Neuron (in vitro differentiated cells): ENCODE data around the gene MCM3.
A peak's percentile ranks its signal among the peaks of the same experiment; 100 is the strongest.

Experiments
- H2AFZ ChIP-seq: one replicate; pipeline ENCODE4 v1.6.1; 2013; ENCODE audit warnings: low read depth, mild to moderate bottlenecking, inconsistent platforms, low read length, moderate library complexity
- H3K27me3 ChIP-seq: one replicate; pipeline ENCODE4 v1.6.1; 2013; ENCODE audit warnings: low read length; ENCODE audit not compliant: insufficient read depth
- H3K36me3 ChIP-seq: one replicate; pipeline ENCODE4 v1.6.1; 2013; ENCODE audit warnings: low read length; ENCODE audit not compliant: insufficient read depth
- H3K4me1 ChIP-seq: one replicate; pipeline ENCODE4 v1.6.1; 2013; ENCODE audit warnings: low read length; ENCODE audit not compliant: insufficient read depth
- H3K4me3 ChIP-seq: 2 replicates; pipeline ENCODE4 v1.5.1; 2013; ENCODE audit warnings: mild to moderate bottlenecking, low read length, moderate library complexity
- H3K9me3 ChIP-seq: one replicate; pipeline ENCODE4 v1.6.1; 2013; ENCODE audit warnings: low read length

The MCM3 gene

DNA sequence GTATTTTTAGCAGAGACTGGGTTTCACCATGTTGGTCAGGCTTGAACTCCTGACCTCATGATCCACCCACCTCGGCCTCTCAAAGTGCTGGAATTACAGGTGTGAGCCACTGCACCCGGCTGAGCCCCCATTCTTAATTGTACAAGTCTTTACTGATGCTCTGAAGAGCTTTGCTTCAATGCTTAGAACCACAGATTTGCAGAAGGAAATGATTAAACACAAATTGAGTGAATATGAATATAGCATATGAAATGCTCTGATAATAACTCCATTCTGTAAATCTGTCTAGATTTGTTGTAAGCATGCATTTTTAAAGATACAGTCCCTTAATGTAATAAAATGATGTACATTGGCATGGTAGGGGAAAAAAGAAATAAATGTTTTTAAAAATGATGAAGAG is 4.3 kb upstream of the MCM3 start:
- H3K4me1 ChIP-seq = peaks cover under 1% of the 10 kb centered on the region
- no peaks in the 10 kb centered on the region for H3K36me3 ChIP-seq
- no peak overlapping the region for H3K4me3 ChIP-seq
- H2AFZ ChIP-seq = no peak overlapping the region
- H3K27me3 ChIP-seq = no peaks in the 10 kb centered on the region
- no peaks in the 10 kb centered on the region for H3K9me3 ChIP-seq

DNA sequence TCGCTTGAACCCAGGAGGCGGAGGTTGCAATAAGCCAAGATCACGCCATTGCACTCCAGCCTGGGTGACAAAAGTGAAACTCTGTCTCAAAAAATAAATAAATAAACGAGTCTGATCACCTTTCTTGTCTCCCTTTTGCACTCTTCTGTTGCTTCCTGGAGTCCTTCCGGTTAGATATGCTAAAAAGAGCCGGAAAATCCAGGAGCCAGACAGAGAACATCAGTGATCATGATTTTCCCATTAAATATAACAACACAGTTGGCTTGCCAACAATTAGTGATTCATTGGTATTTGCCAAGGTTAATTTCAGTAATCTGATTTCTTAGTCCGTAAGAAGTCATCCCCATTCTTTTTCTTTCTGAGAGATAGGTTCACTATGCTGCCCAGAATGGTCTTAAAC is 3.7 kb upstream of the MCM3 start:
- Histone ChIP-seq H2AFZ (no peak overlapping the region), H3K4me1 (peaks cover 7% of the 10 kb centered on the region), H3K4me3 (no peak overlapping the region), H3K27me3 (no peaks in the 10 kb centered on the region), H3K9me3 (no peaks in the 10 kb centered on the region), H3K36me3 (peaks cover under 1% of the 10 kb centered on the region)

DNA sequence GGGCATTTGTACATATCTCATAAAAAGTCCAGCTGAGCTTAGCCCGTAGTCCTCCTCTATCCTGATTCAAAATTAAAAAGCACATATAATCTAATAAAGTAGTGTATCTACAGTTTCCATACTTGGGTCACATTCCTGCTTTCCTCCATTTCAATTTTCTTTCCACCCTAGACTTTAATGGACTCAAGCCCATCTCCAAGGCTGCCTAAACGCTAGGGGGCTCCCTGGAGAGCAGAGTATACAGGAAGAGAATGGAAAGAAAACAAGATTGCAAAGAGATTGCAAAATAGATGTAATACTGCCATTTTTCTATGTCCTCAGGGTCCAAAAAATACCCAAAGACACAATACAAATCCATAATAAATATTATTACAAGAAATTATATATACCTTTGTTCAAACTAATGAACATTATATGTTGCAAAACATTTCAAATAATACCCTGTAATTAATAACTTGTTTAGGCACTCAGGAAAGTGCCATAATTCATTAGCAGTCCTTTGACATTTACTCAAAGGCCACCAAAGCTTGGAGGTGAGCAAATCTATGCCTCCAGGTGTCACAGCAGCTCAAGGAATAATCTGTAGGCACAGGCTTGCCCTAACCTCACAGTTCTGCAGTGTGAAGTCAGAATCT is 2.4 kb upstream of the MCM3 start:
- no peak overlapping the region for H2AFZ ChIP-seq
- H3K9me3 ChIP-seq = no peaks in the 10 kb centered on the region
- H3K27me3 ChIP-seq = no peaks in the 10 kb centered on the region
- peaks cover 14% of the 10 kb centered on the region for H3K4me1 ChIP-seq
- no peak overlapping the region for H3K4me3 ChIP-seq
- peaks cover 13% of the 10 kb centered on the region for H3K36me3 ChIP-seq

DNA sequence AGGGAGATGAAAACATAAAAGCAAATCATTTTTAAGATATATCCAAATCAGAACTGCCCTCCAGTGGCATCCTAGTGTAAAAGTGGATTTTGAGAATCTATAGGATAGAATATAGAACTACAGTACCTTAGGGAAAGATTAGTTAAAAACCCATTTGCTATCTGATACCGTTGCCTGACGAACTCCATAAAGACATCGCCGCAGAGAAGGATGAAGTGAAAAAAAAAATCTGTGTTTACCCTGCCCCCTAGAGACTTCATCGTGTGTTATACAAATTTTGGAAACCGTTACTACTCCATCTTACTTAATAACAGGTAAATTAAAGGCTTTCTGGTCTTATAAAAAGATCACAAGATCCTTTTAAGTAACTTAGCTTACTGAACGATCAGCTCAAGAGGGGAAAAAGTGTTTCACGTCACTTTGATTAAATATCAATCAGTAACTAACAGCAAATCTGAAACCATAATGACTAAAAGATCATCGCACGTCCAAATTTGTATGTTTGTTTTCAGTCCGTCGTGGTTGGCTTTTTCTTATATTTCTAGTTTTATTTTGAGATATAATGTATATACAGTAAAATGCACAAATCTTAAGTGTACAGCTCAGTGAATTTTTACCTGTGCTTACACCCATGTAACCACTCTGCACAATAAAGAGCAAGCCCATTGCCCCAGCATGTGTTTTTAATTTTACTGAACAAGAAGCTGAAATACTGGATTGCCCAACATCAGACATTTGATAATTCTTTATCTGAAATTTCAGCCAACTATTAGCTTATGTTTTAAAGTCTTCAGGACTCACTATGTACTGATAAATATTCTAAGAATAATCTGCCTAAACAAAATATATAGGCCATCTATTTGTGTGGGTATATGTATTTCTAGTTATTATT is 881 bp upstream of the MCM3 start:
- H3K27me3 ChIP-seq = no peaks in the 10 kb centered on the region
- H2AFZ ChIP-seq = peak overlapping the region; percentile 31
- H3K4me3 ChIP-seq = peak overlapping the region; percentile 93
- no peaks in the 10 kb centered on the region for H3K9me3 ChIP-seq
- H3K4me1 ChIP-seq = peaks cover 14% of the 10 kb centered on the region
- peaks cover 28% of the 10 kb centered on the region for H3K36me3 ChIP-seq

DNA sequence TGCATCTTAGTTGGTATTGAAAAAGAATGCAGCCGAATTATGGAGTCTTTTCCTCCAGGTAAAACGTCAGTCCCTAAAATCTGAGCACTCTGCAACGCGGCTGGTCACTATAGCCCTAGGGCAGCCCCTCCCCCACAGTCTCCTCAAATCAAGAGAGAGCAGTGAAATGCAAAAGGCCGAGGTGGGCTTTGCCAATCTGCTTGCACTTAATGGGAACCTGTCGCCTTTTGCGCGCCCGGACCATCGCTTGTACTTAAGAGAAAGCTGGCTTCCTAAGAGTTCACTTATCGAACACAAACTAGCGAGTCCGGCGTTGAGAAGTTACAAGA is 447 bp downstream of the MCM3 start:
- H3K4me1 ChIP-seq = peaks cover 14% of the 10 kb centered on the region
- peak overlapping the region; percentile 93 for H3K4me3 ChIP-seq
- H3K36me3 ChIP-seq = peaks cover 40% of the 10 kb centered on the region
- H3K27me3 ChIP-seq = no peaks in the 10 kb centered on the region
- H3K9me3 ChIP-seq = no peaks in the 10 kb centered on the region
- H2AFZ ChIP-seq = peak overlapping the region; percentile 75

DNA sequence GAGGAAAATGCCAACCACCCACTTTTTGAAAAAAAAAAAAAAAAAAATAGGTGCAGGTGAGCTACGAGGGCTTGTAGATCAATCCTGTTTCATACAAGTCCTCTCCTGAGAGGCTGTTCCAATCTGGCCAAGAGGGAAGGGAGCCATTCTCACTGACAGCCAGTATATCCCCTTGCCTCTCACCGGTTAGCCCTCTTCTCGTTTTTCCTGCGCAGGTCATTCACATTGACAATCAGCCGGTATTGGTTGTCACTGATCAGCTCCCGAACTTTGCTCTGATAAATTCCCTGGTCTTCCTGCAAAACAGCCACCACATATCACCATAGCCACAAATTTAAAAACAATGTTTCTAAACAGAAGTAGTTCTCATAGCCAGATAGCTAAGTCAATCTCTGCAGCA is 1.4 kb downstream of the MCM3 start:
- Histone ChIP-seq H3K4me1 (peaks cover 14% of the 10 kb centered on the region), H3K9me3 (no peaks in the 10 kb centered on the region), H3K4me3 (peak overlapping the region; percentile 93), H3K36me3 (peaks cover 50% of the 10 kb centered on the region), H3K27me3 (no peaks in the 10 kb centered on the region), H2AFZ (no peak overlapping the region)

DNA sequence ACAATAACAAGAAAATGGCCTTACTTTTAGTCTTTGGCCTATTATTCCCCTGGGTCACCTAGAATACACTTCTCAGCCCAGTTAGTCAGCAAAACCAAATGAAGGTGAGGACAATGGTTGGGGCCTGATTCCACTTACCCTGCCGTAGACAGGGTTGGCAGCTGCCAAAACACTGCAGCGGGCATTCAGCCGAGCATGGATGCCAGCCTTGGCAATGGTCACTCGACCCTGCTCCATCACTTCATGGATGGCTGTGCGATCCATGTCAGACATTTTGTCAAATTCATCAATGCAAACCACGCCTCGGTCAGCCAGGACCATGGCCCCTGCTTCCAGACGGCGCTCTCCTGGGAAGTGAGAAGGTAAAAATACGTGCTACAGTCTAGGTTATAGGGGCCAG is 8.4 kb downstream of the MCM3 start:
- Histone ChIP-seq H3K4me3 (no peak overlapping the region), H2AFZ (no peak overlapping the region), H3K9me3 (no peaks in the 10 kb centered on the region), H3K36me3 (peaks cover 86% of the 10 kb centered on the region), H3K4me1 (no peaks in the 10 kb centered on the region), H3K27me3 (no peaks in the 10 kb centered on the region)

DNA sequence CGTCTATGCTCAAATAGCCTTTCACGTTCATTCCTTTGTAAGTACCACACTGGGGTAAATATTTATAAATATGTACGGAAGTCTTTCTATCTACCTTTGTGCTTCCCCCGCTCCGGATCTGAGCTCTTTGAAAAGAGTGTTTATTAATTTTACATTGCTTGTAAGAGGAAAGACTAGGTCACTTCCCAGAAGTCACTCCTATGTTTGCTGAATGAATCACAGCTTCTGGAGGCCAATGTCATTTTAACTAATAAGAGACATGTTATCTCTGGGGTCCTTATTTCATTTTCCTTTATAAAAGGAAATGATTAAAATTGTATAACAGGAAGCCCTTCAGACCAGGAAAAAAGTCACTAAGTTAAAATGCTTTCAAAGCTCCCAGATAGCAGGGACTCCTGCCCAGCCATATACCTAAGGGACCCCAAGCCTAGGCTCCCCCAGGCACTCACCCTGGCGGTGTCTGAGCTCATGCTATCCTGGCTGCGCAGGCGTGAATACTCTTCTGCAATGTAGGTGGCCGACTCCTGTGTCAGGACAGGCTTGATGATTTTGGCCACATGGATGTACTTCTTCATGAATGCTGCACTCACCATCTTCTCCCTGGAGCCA is 12.6 kb downstream of the MCM3 start:
- no peaks in the 10 kb centered on the region for H3K27me3 ChIP-seq
- H3K4me1 ChIP-seq = no peaks in the 10 kb centered on the region
- H2AFZ ChIP-seq = no peak overlapping the region
- H3K4me3 ChIP-seq = no peak overlapping the region
- no peaks in the 10 kb centered on the region for H3K9me3 ChIP-seq
- H3K36me3 ChIP-seq = peaks cover 83% of the 10 kb centered on the region

DNA sequence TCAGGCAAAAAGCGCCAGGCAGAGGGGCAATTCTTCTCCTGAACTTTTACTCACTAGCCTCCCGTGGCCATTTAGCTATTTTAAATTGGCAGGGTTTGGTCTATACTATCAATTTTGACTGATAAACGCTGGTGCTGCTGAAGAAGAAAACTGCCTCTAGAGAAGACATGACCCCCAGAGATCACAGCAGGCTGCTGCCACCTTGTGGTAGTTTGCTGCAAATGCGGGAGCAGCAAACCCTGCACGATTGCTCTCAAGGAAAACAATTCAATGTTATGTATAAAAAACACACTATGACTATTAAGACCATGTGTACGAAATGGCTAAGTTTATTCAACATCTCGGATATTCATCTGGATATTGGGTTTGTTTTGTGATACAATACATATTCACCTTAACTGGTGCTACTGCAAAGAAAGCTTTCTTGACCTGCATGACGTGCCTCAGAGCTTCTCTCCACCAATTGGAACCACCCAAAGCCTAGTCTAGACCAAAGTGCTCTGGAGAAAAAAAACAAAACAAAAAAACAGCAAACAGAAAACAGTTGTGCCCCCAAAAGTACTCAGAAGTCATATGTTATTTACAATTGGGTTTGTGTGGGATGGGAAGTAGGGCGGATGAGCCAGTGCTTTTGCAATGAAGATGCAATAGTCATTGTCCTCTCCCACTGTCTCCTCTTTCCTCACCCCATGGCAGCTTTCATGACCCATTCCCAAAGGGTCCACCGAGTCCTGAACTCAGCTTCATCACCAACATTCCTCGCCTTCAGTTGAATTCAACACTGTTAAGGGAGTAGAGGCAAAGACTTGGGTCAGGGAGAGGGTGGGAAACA is 20.6 kb downstream of the MCM3 start:
- Histone ChIP-seq H3K4me1 (no peaks in the 10 kb centered on the region), H3K4me3 (no peak overlapping the region), H3K27me3 (no peaks in the 10 kb centered on the region), H3K9me3 (no peaks in the 10 kb centered on the region), H2AFZ (no peak overlapping the region), H3K36me3 (peaks cover 73% of the 10 kb centered on the region)

DNA sequence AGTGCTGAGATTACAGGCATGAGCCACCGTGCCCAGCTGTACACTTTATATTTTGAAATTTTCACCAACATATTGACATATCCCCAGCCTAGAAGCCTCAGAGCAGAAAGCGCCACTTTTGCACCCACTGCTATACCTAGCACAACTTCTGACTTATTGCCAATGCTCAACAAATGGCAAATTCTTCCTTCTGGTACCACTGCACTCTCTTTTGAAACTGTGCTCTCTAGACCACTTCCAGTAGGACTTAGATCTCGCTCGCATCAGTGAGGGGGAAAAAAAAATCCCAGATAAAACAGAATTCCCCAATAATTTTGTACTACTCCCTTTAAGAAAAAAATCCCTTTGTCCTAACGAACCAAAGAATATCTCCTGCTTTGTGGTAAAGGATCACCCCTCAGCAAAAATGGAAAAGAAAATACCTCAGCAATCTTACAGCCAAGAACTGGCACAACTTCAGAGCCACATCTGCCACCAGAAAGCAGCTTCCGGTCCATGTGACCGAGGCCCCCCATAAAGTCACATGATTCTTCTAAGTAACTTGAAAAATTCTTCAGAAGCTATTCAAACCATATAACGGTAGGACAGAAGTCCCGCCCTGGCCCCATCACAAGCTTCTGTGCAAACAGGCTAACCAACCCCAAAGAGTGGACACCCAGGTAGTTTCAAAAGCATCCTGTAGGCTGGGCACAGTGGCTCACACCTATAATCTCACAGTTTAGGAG is 21.8 kb downstream of the MCM3 start:
- H3K4me3 ChIP-seq = no peak overlapping the region
- H3K9me3 ChIP-seq = no peaks in the 10 kb centered on the region
- H3K36me3 ChIP-seq = peaks cover 62% of the 10 kb centered on the region
- no peaks in the 10 kb centered on the region for H3K4me1 ChIP-seq
- H3K27me3 ChIP-seq = no peaks in the 10 kb centered on the region
- H2AFZ ChIP-seq = no peak overlapping the region

DNA sequence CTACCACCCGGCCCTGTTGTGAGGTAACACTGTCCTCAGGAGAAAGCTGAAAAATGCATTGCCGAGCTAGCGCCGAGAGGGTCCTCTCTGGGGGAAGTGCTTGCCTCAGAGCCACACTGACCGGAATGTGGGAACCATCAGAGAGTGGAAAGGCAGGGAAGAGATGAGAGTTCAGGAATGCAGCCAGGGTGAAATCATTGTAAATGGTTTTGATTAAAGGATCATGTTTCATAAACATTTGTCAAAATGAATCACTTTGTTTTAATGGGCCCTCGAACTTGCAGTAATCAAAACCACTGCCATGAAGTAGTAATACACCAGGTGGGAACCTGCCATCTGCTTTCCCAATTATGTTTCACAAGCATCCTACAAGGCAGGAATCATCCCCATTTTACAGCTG is 23.3 kb downstream of the MCM3 start:
- Histone ChIP-seq H3K9me3 (no peaks in the 10 kb centered on the region), H3K4me1 (no peaks in the 10 kb centered on the region), H3K36me3 (peaks cover 50% of the 10 kb centered on the region), H3K27me3 (no peaks in the 10 kb centered on the region), H2AFZ (no peak overlapping the region), H3K4me3 (no peak overlapping the region)

DNA sequence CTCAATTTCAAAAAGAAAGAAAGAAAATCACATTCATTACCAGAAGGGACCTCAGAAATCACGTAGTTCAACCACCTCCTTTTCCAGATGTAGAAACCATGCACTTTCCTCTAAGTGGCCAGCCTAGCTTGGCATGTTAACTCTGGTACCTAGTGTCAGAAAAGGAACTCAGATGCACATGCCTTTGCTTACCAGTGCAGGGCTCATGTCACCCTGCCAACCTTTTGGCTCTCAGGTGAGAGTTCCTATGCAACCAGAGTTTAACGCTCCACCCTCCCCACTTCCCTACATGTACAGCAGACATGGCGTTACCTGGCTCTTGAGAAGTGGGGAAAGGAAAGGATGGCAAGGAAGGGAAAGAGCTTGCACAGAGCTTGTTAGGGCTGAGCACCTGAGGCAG is 23.9 kb downstream of the MCM3 start:
- H3K27me3 ChIP-seq = no peaks in the 10 kb centered on the region
- H3K4me1 ChIP-seq = no peaks in the 10 kb centered on the region
- H3K9me3 ChIP-seq = no peaks in the 10 kb centered on the region
- H2AFZ ChIP-seq = no peak overlapping the region
- no peak overlapping the region for H3K4me3 ChIP-seq
- peaks cover 44% of the 10 kb centered on the region for H3K36me3 ChIP-seq
